GM21423 (cell line): ENCODE measurements around the gene CCL28.
A peak's percentile ranks its signal among the peaks of the same experiment; 100 is the strongest.
"Not testable (repeated sequence)": the region's sequence is repeated elsewhere in the genome, so short reads cannot be mapped to it uniquely, and the experiment has no call there.

Source experiments
- ATAC-seq: cut with Tn5 transposase; IDR thresholded peaks from one replicate; pipeline ENCODE4 v1.9.1; 2021; ENCODE audit warnings: mild to moderate bottlenecking, moderate library complexity; ENCODE audit not compliant: unreplicated experiment

CCL28 gene

DNA sequence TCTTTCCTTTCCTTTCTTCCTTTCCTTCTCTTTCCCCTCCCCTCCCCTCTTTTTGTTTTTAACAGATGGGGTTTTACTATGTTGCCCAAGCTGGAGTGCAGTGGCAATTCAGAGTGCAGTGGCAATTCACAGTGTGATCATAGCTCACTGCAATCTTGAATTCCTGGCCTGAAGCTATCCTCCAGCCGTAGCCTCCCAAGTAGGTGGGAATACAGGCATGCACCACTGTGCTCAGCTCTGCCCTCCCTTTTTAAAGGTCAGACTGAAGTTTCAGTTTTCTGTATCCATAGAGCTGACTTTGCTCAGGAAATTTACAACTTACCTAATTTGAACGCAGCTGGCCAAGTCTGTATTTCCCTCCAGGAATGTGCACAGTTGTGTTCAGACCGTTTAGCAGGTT is 696 bp downstream of the CCL28 start:
- no peak for ATAC-seq

DNA sequence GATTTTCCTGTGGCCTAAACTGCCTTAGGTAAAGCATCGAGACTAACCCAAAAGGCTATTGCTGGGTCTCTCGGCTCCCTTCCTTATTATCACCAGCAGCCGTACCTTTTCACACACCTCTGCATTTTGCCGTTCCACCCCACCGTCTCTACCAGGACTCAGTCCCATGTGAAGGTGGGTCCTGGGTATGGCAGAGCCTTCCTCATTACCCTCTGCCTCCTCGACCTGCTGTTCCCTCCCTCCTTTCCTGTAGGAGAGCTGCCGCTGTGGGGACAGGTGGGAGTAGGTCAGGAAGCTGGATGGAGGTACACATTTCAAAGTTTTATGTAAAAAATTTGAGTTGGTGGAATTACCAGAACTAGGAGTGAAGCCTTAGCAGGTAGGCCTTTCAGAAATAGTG is 1.8 kb downstream of the CCL28 start:
- ATAC-seq: no peak

DNA sequence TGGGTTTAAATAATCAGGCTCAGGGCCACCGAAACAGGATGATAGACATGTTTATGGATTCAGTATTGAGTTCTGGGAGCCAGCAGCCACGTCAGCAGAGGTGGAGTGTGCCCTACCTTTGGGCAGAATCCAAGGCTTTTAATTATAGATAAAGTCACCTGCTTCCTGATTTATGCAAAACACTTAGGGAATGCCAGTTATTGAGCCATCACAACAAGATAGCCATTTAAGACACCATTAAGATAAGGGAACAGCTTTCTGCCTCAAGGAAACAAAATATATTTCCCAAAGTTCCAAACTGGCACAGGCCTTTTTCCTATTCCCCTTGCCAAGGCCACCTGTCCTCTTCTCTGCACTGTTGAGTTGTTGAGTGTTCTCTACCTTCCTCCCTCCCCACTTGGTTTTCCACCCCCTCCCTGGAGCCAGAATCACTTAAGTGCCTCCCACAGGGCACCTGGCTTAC is 2.4 kb downstream of the CCL28 start:
- ATAC-seq: no peak

DNA sequence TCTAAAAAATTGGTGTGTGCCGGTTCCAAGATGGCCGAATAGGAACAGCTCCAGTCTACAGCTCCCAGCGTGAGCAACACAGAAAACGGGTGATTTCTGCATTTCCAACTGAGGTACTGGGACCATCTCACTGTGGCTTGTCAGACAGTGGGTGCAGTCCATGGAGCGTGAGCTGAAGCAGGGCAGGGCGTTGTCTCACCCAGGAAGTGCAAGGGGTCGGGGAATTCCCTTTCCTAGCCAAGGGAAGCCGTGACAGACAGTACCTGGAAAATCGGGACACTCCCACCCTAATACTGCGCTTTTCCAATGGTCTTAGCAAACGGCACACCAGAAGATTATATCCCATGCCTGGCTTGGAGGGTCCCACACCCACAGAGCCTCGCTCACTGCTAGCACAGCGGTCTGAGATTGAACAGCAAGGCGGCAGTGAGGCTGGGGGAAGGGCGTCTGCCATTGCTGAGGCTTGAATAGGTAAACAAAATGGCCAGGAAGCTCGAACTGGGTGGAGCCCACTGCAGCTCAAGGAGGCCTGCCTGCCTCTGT is 9.6 kb downstream of the CCL28 start:
- not testable (repeated sequence) for ATAC-seq

GRCh38 chr5:43401827-43402226 is 10.4 kb downstream of the CCL28 start:
- ATAC-seq: no peak

DNA sequence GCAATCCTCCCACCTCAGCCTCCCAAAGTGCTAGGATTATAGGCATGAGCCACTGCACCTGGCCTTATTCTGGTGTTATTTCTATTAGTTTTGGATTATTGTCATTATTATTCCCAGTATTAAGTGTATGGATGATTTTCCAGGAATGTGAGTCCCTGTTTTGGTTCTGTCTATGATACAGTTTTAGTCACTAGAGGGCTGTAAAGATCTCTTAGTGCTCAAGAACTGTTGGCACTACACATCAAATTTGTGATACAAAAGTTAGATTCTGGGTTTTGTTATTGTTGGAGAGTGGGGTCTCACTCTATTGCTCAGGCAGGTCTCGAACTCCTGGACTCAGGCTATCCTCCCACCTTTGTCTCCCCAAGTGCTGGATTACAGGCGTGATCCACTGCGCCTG is 12.1 kb downstream of the CCL28 start:
- ATAC-seq: no peak

DNA sequence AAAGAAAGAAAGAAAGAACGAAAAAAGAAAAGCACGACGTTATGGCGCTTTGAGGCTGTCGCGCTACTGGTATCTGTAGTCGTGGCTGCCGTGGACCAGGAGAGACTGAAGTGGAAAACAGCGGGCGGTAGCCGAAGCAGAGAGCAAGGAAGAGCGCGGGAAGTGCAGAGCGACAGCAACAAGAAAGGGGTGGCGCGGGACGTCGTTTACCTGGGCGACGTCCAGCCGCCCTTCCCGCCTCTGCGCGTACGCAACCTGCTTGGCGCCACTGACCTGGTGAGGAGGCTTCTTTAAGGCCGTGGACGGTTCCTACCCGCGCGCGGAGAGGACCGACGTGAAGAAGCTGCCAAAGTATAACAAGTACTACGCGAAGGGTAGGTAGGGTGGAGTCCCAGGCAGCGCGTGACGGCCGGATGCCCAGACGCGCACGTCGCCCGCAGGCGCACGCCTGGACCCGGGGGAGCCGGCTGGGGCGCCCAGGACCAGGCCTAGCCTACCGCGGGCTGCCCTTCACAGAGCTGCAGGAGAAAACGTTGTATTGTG is 15.4 kb downstream of the CCL28 start:
- peak; percentile 98 for ATAC-seq

GRCh38 chr5:43390471-43390870 is 21.7 kb downstream of the CCL28 start:
- ATAC-seq: no peak

DNA sequence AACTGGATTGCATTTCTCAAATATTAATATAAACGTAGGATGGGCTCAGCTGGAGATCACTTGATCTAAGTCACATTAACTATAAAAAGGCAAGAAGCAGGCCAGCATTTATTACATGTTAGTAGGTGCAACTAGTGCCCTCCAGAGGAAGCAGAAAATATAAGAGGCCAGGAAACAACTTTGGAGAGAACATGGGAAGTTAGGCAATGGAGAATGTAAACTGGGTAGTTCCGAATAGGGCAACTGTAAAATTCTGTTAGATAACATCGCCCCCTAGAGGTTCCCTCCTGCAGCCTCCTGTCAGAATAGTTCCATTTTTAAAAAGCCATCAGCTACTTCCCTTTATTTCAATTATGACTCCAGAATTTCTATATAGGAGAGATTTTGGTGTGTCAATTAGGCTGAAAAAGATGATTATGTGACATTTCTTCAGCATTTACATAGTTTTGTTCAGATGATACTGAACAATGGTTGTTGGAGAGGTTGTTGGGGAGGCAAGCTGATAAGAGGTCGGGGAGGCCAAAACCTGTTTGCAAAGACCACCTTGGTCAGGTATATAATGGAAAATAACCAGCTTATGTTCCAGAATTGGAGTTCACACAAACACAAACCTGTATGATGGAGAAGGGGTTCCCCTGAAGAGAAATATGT is 22.4 kb downstream of the CCL28 start:
- ATAC-seq: peak; percentile 66

- ATAC-seq: no peak
Measured at GRCh38 chr5:43386960-43387362, 25.2 kb downstream of the CCL28 start.

DNA sequence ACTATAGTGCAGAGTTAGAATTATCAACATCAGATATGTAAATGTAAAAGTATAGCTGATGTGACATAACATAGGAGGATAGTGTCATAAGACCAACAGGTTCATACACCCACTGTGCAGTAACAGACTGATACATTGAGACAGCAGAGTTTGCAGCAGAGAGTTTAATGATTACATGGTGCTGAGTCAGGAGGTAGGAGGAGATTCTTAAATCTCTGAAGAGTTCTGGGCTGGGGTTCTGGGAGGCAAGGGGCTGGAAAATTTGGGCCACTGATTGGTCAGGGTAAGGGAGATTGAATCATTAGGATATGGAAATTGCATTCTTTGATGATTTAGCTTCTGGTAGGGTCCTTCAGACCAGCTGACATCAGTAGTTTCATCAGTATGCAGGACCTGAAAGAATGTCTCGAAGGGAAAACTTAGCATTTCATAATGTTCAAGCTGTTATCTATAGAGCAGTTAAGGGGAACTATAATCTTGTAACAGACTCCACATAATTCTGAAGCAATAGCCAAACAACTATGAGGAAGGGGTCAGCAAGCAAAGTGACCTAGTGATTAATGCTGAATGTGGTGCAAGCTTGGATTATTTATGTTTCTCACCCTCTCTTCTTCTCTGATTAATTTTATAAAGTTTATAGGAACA is 35.6 kb downstream of the CCL28 start:
- ATAC-seq: no peak

GRCh38 chr5:43371821-43372220 is 40.4 kb downstream of the CCL28 start:
- no peak for ATAC-seq

DNA sequence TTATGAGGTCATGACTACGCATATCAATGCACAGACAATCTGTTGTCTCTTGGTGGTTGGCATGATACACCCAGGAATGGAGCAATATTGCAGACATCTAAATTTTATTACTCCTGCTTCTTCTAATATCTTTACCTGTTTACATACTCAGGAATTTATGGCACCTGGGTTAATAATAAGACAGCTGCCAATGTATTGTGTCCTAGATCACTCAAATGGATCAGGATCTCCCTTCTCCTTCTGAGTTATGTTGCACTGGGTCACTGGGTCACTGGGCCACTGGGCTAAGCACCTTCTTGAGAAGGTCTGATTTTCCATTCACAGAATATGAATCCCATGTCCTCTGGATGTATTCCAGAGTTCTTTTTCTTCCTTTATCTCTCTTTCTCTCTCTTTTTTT is 41.8 kb downstream of the CCL28 start:
- ATAC-seq: no peak

DNA sequence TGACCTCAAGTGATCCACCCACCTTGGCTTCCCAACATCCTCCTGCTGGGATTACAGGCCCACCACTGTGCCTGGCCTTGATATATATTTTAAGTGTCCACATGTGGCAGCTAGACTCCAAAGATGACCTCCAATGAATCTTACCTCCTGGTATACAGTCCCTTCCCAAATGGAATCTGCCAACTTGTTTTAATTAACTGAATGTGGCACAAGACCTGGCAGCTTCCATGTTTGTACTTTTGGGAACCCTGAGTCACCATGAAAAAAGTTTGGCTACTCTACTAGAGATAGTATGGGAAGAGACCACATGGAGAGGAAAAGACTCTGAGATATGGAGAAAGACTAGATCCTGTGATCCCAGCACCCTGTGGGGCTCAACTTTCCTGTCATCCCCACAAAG is 42.5 kb downstream of the CCL28 start:
- no peak for ATAC-seq

GRCh38 chr5:43367909-43368669 is 44.1 kb downstream of the CCL28 start:
- ATAC-seq: no peak

- no peak for ATAC-seq
Measured at GRCh38 chr5:43367453-43367852, 44.7 kb downstream of the CCL28 start.

GRCh38 chr5:43366680-43367246 is 45.4 kb downstream of the CCL28 start:
- ATAC-seq: not testable (repeated sequence)

DNA sequence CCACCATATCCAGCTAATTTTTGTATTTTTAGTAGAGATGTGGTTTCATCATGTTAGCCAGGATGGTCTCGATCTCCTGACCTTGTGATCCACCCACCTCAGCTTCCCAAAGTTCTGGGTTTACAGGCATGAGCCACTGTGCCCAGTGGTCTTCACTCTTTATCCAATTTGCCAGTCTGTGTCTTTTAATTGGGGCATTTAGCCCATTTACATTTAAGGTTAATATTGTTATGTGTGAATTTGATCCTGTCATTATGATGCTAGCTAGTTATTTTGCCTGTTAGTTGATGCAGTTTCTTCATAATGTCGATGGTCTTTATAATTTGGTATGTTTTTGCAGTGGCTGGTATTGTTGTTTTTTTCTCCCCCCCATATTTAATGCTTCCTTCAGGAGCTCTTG is 47.0 kb downstream of the CCL28 start:
- not testable (repeated sequence) for ATAC-seq

DNA sequence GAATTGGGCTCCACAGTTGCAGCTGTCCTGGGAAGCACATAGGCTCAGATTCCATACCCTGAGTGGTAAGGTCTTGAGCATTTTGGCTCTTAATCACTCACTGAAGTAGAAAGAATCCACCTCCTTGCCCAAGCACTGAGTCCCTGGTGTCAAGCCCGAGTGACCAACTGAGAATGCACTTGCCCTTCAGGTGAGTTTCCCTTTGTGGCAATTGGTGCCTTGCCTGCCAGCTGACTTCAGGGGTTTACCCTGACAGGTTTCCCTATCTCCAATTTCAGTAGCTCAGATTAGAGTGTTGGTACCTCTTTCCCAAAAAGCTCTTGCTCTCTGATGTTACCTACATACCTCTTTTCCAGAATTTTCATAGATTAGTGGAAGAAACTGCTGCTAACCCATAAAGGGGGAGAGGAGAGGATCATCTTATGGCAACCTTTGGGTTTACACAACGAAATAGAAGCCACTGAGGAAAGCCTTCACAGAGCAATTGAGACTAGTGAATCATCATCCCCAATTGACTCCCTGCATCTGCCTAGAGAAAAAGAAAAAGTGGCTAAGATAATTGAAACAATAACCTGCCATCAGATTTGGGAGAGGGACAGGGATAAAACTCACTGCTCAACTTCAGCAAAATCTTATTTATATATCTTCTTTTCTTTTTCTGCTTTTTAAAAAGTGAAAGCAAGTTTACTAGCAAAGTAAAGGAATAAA is 48.6 kb downstream of the CCL28 start:
- ATAC-seq: no peak

DNA sequence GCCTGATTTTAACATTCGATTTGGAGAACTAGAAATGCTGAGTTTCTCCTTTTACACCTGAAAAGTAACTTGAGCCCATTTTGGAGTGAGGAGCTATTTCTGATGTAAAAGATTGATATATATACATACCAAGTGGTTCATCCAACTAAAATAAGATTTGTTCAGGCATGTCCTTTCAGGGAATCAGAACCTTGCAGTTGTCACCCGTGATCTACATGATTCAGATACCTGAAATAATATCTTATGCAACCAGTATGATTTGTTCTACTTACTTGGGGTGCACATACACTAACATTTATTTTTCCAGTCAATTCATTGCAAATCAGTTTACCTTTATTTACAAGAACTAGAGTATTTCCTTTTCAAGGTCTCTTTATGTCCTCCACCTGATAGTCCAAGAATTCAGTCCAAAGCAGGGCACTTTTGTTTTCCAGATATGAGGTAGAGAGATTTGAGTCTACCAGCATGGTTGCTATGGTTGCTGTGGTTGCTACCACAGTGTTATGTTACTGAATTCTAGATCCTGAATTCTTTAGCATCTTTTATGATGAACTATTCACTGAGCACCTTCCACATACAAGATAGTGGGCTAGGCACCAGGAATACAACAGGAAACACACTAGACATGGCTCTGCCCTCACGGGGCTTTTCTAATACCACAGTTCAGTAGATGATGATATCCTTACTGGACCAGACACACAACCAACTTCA is 49.3 kb downstream of the CCL28 start:
- no peak for ATAC-seq
